Kidney tubule cell (primary cell): ENCODE results near the gene FILIP1.

Experiments
- DNase-seq: peaks from one replicate; pipeline ENCODE4 v3.0.0-alpha.2; 2018; ENCODE audit warnings: low spot score

The FILIP1 gene, protein sequence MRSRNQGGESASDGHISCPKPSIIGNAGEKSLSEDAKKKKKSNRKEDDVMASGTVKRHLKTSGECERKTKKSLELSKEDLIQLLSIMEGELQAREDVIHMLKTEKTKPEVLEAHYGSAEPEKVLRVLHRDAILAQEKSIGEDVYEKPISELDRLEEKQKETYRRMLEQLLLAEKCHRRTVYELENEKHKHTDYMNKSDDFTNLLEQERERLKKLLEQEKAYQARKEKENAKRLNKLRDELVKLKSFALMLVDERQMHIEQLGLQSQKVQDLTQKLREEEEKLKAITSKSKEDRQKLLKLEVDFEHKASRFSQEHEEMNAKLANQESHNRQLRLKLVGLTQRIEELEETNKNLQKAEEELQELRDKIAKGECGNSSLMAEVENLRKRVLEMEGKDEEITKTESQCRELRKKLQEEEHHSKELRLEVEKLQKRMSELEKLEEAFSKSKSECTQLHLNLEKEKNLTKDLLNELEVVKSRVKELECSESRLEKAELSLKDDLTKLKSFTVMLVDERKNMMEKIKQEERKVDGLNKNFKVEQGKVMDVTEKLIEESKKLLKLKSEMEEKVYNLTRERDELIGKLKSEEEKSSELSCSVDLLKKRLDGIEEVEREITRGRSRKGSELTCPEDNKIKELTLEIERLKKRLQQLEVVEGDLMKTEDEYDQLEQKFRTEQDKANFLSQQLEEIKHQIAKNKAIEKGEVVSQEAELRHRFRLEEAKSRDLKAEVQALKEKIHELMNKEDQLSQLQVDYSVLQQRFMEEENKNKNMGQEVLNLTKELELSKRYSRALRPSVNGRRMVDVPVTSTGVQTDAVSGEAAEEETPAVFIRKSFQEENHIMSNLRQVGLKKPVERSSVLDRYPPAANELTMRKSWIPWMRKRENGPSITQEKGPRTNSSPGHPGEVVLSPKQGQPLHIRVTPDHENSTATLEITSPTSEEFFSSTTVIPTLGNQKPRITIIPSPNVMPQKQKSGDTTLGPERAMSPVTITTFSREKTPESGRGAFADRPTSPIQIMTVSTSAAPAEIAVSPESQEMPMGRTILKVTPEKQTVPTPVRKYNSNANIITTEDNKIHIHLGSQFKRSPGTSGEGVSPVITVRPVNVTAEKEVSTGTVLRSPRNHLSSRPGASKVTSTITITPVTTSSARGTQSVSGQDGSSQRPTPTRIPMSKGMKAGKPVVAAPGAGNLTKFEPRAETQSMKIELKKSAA (N-terminal part only)

GRCh38 chr6:75493400-75494064, at the start of gene FILIP1:
TSS of gene FILIP1 (minus strand) at chr6:75493800. CDS start at chr6:75414972, 78,828 bp downstream.
- peak; percentile 27 for DNase-seq

GRCh38 chr6:75543311-75543710, 49.7 kb upstream of the FILIP1 start:
- DNase-seq, result no peak

- no peak for DNase-seq
These were observed 45.5 kb upstream of the FILIP1 start for GRCh38 chr6:75539136-75539535.

- DNase-seq, result peak; percentile 3
These were observed 38.9 kb upstream of the FILIP1 start for GRCh38 chr6:75532521-75532920.

GRCh38 chr6:75531174-75531573, 37.6 kb upstream of the FILIP1 start:
- no peak for DNase-seq

- DNase-seq, result no peak
These were observed 37.1 kb upstream of the FILIP1 start for GRCh38 chr6:75530696-75531095.

DNA sequence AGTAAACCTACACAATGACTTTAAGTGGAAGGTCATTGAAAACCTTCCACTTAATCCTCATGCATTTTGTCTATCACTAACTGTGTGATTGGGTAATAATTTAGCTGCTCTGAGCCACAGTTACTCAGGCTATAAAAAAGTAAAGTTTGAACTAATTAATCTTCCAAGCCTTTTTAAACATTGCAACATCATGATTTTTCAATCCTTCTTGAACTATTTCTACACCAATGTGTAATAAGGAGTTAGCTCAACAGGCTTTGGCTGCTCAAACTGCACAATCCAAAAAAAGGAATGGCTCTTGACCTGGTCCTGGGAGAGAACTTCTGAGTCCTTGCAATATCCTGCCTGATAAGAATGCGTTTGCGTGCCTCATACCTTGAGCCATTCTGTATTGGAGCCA, 34.8 kb upstream of the FILIP1 start:
- DNase-seq, result no peak

GRCh38 chr6:75526502-75527127, 33.0 kb upstream of the FILIP1 start:
- DNase-seq, result peak; percentile 73

GRCh38 chr6:75525682-75526081, 32.1 kb upstream of the FILIP1 start:
- DNase-seq, result no peak

GRCh38 chr6:75524322-75524972, 30.8 kb upstream of the FILIP1 start:
- peak; percentile 89 for DNase-seq

GRCh38 chr6:75516757-75517156, 23.2 kb upstream of the FILIP1 start:
- no peak for DNase-seq

GRCh38 chr6:75512591-75512990, 19.0 kb upstream of the FILIP1 start:
- DNase-seq, result no peak

- no peak for DNase-seq
These were observed 11.8 kb upstream of the FILIP1 start for GRCh38 chr6:75505424-75505823.

DNA sequence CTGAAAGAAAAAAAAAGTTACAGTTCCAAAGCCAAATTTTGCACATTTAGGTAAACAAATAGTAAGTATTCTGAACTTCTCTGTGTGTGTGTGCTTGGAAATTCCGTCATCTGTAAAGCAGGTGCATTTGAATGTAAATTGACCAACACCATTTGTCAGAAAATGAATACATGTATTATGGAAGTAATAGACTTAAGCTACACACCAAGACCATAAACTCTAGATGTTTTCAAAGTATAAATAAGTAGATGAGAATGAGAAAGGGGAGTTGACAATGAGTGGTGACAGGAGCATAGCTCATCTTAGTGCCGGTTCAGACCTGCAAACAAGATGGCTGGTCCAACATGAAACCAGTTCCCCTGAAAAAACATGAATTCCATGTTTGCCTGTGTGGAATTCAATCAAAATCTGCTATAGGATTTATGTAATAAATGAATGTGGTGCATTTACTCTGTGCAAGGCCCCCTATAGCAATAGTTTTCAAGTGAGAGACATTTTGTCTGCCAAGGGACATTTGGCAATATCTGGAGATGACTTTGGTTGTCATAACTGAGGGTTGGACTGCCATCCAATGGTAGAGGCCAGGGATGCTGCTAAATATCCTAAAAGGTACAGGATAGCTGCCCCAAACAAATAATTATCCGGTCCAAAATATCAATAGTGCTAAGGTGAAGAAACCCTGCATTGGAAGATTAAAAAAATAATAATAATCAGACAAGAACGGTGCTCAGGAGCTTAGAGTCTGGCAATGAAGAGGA, 11.0 kb upstream of the FILIP1 start:
- DNase-seq, result no peak

DNA sequence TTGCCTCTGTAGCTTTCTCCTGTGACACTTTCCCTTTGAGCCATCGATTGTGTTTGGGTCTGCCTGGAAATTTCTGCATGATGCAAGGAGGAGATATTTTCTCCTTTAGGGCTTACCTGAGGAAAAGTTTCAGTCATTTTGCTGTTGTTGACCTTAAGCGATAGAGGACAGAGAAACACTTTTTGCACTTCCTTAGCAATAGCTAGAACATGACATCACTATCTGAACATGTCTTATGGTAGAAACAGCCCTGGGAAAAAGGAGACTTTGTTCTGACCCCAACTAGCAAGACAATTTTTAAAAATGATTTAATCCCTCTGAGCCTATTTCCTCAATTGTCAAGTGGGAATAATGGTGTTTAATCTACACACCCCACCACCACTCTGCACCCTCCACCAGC, 9.7 kb upstream of the FILIP1 start:
- peak; percentile 47 for DNase-seq

DNA sequence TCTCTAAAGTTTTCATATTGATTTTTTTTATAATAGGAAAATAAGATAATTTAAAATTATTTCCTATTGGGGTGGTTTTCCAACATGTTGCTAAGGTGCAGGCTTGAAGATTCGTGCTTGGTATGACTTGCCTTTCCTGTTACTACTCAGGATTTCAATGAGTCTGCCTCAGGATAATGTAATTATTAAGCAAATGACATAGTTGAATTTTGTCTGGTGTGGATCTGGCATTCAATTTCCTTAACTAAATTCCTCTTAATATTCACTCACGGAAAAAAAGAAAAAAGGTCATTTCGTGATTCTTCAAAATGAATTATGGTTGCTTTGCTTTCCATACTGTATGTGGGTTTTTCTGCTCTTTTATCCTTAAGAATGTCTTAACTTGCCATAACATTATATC, 9.3 kb upstream of the FILIP1 start:
- DNase-seq, result peak; percentile 50

GRCh38 chr6:75501756-75502155, 8.2 kb upstream of the FILIP1 start:
- DNase-seq, result no peak

DNA sequence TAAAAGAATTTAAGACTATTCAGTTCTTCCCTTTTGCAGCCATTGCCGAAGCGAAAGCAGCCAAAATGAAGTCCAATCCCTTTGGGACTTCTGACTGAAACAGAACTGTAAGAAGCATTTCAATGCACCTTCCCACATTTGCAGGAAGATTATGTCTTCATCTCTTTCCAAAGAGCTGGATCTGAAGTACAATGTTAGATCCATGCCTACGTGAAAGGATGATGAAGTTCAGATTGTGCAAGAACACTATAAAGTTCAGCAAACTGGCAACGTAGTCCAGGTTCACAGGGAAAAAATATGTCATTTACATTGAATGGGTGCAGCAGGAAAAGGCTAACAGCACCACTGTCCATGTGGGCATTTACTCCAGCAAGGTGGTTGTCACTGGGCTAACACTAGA, 6.0 kb upstream of the FILIP1 start:
- DNase-seq, result no peak

DNA sequence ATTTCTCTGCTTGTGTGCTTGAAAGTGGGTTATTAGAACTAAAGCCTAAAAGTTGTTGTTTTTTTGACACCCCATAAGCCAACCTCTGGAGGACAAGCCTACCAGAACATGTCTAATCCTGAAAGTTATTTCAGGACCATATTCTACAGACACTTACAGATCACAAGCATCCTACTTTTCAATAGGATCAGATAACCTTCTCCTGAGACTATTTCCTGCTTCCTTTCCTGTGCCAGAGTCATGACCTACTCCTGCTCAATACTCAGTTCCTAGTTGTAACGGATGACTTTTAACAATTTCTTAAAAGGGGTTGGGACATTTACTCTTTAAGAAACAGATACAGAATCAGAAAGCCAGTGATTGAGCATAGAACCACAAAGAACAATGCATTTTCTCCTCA, 5.3 kb upstream of the FILIP1 start:
- no peak for DNase-seq

DNA sequence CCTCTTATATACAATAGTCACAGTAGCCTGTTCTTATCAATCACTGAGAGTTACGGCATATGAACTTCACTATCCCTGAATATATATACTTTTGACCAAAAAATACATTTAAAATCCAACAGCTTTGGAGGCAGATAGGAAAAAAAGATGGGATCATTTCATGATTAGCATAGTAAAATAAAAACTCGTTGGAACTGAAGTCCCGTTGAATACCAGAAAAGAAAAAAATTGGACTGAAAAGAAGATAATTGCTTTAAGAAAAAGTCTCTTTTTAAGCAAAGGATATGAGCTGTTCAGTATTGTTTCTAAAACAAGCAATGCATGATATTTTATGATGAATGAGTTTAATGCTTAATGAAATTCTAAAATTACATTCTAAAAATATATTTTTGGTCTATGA, 4.4 kb upstream of the FILIP1 start:
- no peak for DNase-seq
